A673 (cell line): Measurements from ENCODE around the gene SERINC2.
"Not testable (repeated sequence)": the region's sequence is repeated elsewhere in the genome, so short reads cannot be mapped to it uniquely, and the experiment has no call there.

ENCODE experiments used
- CTCF ChIP-seq: fragments of 300-800, 200-600 bp; sonication (generic); conservative IDR thresholded peaks from 2 replicates; pipeline ENCODE4 v1.5.1; 2017; ENCODE audit warnings: low read depth, mild to moderate bottlenecking, antibody characterized with exemption, low read length, moderate library complexity, mixed read lengths
- EZH2 ChIP-seq: fragments of 200-600 bp; sonication (generic); IDR thresholded peaks from 2 replicates; pipeline ENCODE4 v1.6.1; 2017; ENCODE audit warnings: borderline replicate concordance, low read depth, mild to moderate bottlenecking, mixed read lengths, antibody characterized with exemption, low read length; ENCODE audit not compliant: poor library complexity, severe bottlenecking

GRCh38 chr1:31472314-31472651 lies 59.3 kb downstream of the SERINC2 start:
- TF ChIP-seq CTCF, EZH2: not testable (repeated sequence)
